ENCODE data around the gene EHD1.

Gene EHD1

DNA sequence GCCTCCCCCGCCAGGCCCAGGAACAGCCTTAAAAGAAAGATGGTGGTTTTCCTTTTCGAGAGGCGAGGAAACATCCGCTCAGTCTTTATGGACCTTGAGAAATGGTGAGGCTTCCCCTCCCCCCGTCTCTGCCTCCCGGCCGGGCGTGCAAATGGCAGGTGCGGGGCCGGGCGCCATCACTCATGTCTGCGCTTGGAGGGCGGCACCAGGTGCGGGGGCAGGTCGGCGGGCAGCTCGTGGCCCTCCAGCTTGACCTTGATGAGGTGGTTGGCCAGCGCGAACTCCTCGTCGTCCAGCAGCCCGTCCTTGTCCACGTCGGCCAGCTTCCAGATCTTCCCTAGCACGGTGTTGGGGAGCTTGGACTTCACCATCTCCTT, 24.3 kb downstream of the EHD1 start:
- peaks cover 36% of the 10 kb centered on the region for H3K4me1 ChIP-seq (ENCODE audit: insufficient read depth, poor library complexity, severe bottlenecking)
- peak overlapping the region; percentile 99 for H3K27ac ChIP-seq (ENCODE audit: poor library complexity, severe bottlenecking)
- peaks cover 53% of the 10 kb centered on the region for H3K36me3 ChIP-seq (ENCODE audit: low read depth)

DNA sequence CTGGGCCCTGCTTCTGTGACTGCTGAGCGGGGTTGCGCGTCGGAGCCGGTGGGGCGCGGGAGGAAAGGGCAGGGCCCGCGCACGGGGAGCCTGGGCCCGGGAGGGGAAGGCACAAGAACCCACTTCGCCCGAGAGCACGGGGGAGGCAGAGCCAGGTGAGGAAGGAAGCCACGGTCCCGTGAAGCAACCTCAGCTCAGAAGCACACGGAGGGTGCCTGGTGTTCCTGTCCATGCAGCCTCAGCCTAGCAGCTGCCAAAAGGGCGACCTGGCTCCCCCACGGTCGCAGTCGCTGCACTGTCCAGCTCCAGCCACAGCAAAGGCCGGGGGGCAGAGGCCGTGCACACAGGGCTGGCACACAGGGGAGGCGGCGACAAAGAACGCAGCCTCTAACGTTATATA, 24.7 kb downstream of the EHD1 start:
- TF ChIP-seq, protein P1, sequence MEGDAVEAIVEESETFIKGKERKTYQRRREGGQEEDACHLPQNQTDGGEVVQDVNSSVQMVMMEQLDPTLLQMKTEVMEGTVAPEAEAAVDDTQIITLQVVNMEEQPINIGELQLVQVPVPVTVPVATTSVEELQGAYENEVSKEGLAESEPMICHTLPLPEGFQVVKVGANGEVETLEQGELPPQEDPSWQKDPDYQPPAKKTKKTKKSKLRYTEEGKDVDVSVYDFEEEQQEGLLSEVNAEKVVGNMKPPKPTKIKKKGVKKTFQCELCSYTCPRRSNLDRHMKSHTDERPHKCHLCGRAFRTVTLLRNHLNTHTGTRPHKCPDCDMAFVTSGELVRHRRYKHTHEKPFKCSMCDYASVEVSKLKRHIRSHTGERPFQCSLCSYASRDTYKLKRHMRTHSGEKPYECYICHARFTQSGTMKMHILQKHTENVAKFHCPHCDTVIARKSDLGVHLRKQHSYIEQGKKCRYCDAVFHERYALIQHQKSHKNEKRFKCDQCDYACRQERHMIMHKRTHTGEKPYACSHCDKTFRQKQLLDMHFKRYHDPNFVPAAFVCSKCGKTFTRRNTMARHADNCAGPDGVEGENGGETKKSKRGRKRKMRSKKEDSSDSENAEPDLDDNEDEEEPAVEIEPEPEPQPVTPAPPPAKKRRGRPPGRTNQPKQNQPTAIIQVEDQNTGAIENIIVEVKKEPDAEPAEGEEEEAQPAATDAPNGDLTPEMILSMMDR (IDR thresholded peaks at IDR 0.05; ENCODE audit: poor library complexity, severe bottlenecking), result no peak
- H3K4me3 ChIP-seq (ENCODE audit: severe bottlenecking), result no peak overlapping the region
- no peak for ATAC-seq (ENCODE audit: low read depth)

More for the DNA sequence above, 24.3 kb downstream of the EHD1 start:
- H3K4me3 ChIP-seq (ENCODE audit: severe bottlenecking), result no peak overlapping the region
- DNase-seq (ENCODE audit: low spot score) (no peak), ATAC-seq (ENCODE audit: low read depth) (no peak)
- no peaks in the 10 kb centered on the region for H3K27me3 ChIP-seq (ENCODE audit: insufficient read depth, poor library complexity, severe bottlenecking)
- no peaks in the 10 kb centered on the region for H3K9me3 ChIP-seq (ENCODE audit: severe bottlenecking)
- TF ChIP-seq, protein P1 (IDR thresholded peaks at IDR 0.05; ENCODE audit: poor library complexity, severe bottlenecking), result no peak

DNA sequence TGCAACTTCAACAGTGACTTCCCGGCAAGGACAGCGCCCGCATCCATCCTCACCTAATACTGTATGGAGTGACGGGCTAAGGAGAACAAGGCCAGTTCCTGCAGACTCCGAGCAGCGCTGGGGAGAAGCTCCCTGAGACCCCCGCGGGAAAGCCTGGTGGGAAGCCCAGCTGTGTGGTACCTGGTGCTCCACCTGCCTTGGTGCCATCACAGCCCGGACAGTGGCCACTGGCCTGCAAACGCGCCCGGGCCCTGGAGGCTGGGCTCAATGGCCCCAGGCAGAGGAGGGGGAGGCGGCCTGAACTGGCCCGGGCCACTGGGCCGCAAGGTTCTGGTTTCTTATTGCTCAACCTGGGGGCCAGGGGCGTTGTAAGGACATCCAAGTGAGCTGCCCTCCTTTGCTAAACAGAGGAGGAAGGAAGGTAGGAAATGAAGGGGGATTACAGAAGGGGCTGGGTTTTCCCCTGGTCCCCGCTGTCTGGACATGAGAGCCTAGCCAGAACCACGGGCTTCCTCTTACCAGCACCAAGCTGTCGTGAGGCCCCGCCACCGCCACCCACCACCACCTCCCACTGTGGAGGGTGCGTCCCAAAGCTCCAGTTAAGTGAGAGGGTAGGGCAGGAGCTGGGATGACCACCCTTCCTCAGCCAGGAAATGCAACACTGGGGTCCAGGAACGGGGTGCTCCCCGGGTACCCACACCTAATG, 25.5 kb downstream of the EHD1 start:
- Histone ChIP-seq H3K4me3 (ENCODE audit: severe bottlenecking) (no peak overlapping the region), H3K27ac (ENCODE audit: poor library complexity, severe bottlenecking) (peak overlapping the region; percentile 99), H3K4me1 (ENCODE audit: insufficient read depth, poor library complexity, severe bottlenecking) (peaks cover 36% of the 10 kb centered on the region), H3K27me3 (ENCODE audit: insufficient read depth, poor library complexity, severe bottlenecking) (no peaks in the 10 kb centered on the region), H3K9me3 (ENCODE audit: severe bottlenecking) (no peaks in the 10 kb centered on the region), H3K36me3 (ENCODE audit: low read depth) (peaks cover 42% of the 10 kb centered on the region)
- TF ChIP-seq, protein P1 (IDR thresholded peaks at IDR 0.05; ENCODE audit: poor library complexity, severe bottlenecking), result no peak
- no peak for DNase-seq (ENCODE audit: low spot score)
- ATAC-seq (ENCODE audit: low read depth), result no peak

More for the DNA sequence above, 24.7 kb downstream of the EHD1 start:
- Histone ChIP-seq H3K36me3 (ENCODE audit: low read depth) (peaks cover 48% of the 10 kb centered on the region), H3K9me3 (ENCODE audit: severe bottlenecking) (no peaks in the 10 kb centered on the region), H3K27me3 (ENCODE audit: insufficient read depth, poor library complexity, severe bottlenecking) (no peaks in the 10 kb centered on the region), H3K4me1 (ENCODE audit: insufficient read depth, poor library complexity, severe bottlenecking) (peaks cover 36% of the 10 kb centered on the region), H3K27ac (ENCODE audit: poor library complexity, severe bottlenecking) (peak overlapping the region; percentile 99)
- DNase-seq (ENCODE audit: low spot score), result no peak

DNA sequence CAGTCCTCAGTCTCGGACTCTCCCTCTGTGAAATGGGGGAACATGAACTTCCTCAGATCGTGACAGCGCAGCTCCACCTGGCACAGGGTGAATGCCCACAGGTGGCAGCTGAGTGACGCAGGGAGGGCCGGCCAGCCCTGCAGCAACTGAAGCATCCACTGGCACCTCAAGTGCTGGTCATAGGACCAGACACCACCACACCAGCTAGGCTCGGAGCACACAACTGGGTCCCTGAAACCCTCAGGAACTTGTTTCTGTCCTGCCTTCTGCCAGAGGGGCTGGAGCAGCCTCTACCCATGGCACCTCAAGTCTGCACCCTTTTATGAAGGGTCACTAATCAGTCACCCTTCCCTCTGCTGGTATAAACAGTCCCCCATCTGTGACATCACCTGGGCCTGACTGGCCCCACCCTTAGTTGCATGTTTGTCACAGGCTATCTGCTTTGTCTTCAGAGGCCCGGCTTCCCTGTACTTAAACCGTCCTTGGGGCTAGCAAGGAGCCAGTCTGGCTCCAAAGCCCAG, 26.5 kb downstream of the EHD1 start:
- TF ChIP-seq, protein P1 (IDR thresholded peaks at IDR 0.05; ENCODE audit: poor library complexity, severe bottlenecking), result no peak
- no peak for DNase-seq (ENCODE audit: low spot score)
- Histone ChIP-seq H3K27me3 (ENCODE audit: insufficient read depth, poor library complexity, severe bottlenecking) (no peaks in the 10 kb centered on the region), H3K9me3 (ENCODE audit: severe bottlenecking) (no peaks in the 10 kb centered on the region), H3K4me3 (ENCODE audit: severe bottlenecking) (no peak overlapping the region), H3K4me1 (ENCODE audit: insufficient read depth, poor library complexity, severe bottlenecking) (peaks cover 31% of the 10 kb centered on the region), H3K36me3 (ENCODE audit: low read depth) (peaks cover 33% of the 10 kb centered on the region), H3K27ac (ENCODE audit: poor library complexity, severe bottlenecking) (peak overlapping the region; percentile 99)
- ATAC-seq (ENCODE audit: low read depth), result no peak
